ENCODE results near the gene HSPA4L.

GRCh38 chr4:127809173-127809800 lies 27.2 kb downstream of the HSPA4L start:
- TF ChIP-seq CTCF (IDR thresholded peaks at IDR 0.05; ENCODE audit: low read depth, low read length, poor library complexity, severe bottlenecking) (no peak), EZH2phosphoT487 (IDR thresholded peaks at IDR 0.05; ENCODE audit: borderline replicate concordance, low read length) (no peak)

All from DOHH2 (cell line).